Left forelimb (tissue), 1 donor: ENCODE measurements around the gene CENPO.

ENCODE experiments used
- DNase-seq: peaks from one replicate; pipeline ENCODE4 v3.0.0-alpha.2; 2018; ENCODE audit warnings: low spot score

CENPO gene, protein sequence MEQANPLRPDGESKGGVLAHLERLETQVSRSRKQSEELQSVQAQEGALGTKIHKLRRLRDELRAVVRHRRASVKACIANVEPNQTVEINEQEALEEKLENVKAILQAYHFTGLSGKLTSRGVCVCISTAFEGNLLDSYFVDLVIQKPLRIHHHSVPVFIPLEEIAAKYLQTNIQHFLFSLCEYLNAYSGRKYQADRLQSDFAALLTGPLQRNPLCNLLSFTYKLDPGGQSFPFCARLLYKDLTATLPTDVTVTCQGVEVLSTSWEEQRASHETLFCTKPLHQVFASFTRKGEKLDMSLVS

DNA sequence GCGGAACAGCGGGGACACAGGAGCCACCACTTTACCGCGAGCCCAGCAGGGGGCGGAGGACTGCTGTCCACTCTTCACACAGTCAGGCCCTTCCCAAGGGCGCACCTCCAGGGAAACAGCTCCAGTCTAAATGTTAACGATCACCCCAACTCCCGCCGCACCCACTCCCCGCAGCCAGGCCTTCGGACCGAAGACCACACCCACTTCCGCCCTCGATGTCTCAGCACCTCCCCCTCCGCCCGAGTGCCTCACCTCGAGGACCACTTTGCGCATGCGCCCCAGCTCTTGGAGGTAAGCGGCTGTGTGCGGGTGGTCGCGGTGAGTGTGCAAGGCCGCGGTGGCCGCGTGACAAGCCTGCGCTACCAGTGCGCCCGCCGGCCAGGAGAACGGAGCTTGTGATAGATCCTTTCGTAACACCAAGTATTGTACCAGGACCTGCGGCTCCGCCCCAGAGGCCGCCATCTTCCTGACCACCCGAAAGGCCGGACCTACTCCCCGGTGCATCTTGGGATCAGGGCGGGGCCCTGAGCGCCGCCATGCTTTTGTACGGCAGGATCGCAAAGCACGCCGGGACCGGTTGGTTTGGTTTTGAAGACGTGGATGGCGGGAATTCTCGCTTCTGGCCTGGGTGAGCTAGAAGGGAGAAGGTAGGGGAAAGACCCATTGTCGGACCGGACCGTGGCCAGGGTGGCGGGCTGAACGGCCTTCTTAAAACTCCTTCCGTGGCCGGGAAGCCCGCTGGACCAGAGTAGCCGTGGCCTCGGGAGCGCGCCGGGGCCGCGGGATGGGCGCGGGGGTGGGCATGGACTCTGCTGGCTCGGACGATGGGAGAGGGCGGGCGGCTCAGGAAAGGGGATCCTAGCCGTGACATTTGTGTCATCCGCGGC, at the start of gene CENPO, which contains the start of gene PTRHD1:
TSS of gene CENPO (plus strand) at position 552 of the 887 bp plus-strand sequence. CDS start 495 bp downstream, outside the sequence.
TSS of gene PTRHD1 (minus strand) at position 518 of the 887 bp plus-strand sequence. CDS start at position 504, 14 bp downstream.
- DNase-seq, result peak; percentile 98

DNA sequence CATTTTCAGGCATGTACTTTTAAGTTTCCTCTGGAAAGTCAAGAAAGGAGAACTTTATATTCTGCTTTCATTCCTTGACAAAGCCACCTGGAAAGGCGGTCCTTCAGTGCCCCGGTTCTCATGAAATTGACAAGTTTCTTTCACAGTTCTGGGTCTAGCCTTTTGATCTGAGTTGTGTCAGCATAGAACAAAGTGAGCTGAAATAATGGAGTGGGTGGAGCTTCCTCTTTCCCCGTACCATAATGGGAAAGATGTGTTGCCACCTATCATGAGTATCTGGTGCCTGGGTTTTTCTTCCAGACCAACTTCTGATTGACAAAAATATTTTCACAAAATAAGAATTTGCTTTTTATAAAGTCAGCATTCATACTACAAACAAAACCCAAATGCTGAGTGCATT, 49.3 kb upstream of the CENPO start:
- no peak for DNase-seq

DNA sequence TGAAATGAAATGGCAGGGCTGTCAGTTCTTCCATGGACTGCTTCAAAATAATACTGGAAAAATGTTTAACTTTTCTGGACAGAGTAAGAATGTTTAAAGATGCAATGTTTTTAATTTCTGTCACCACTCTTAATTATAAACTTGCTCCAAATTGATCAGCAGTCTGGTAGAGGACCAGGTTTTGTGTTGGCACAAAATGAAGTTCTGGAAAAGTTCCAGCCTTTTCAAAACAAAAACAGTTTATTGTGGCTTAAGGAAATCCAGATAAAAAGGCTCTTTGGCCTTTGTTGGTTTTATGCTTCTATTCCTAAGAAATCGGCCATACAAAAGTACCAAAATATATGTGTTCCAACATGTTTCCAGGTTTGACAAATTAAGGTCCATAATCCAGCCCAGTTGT, 48.9 kb upstream of the CENPO start:
- no peak for DNase-seq

DNA sequence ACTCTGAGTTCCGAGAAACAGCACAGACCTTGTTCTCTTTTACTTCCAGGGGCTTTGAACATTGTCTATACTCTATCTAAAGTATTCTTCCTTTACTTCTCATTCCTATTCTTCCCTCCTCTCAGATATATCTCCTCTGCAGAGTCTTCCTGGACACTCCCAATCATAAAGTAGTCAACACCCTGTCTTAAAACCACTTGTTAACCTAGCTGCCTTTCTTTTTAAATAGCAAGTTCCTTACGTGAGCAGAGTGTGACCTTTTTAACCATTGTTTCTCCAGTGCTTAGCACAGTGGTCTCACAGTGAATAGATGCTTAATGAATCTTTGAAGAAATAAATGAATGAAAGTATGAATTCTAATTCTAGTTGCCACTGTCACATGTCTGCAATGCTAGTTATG, 47.4 kb upstream of the CENPO start:
- DNase-seq, result no peak

DNA sequence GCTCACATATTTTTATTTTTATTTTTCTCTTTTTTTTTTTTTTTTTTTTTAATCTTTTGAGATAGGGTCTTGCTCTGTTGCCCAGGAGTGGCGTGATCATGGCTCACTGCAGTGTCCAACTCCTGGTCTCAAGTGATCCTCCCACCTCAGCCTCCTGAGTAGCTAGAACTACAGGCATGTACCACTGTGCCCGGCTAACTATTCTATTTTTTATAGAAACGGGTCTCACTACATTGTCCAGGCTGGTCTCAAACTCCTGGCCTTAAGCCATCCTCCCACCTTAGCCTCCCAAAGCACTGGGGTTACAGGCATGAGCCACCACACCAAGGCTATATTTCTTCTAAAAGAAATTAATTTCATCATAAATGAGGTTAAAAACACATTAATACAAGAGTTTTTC, 45.9 kb upstream of the CENPO start:
- DNase-seq, result no peak

DNA sequence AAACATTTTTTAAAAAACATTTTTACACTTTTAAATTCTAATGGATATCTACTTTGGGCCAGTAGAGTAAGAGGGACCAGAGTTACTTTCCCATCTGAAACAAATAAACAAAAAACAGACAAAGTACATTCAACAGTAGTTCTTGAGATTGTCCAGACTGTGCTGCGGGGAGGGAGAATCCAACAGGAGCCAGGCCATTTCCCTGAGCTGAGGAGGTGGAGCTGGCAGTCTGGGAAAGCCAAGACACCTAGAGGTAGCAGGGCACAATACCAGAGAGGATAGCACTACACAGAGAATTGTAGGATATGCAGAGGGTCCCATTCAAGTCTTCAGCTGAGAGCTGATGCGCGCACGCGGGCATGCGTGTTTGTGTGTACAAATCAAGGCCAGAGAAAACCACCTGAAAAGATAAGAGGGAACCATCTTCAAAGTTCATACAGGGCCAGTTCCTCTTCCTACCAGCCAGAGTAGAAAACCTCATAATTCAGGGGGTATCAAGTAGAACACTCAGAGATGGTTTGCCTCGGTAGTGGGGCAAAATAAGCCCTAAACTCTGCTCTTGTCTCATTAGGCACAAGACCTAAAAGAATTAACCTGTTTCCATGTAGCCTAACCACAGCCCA, 44.0 kb upstream of the CENPO start:
- DNase-seq, result no peak

DNA sequence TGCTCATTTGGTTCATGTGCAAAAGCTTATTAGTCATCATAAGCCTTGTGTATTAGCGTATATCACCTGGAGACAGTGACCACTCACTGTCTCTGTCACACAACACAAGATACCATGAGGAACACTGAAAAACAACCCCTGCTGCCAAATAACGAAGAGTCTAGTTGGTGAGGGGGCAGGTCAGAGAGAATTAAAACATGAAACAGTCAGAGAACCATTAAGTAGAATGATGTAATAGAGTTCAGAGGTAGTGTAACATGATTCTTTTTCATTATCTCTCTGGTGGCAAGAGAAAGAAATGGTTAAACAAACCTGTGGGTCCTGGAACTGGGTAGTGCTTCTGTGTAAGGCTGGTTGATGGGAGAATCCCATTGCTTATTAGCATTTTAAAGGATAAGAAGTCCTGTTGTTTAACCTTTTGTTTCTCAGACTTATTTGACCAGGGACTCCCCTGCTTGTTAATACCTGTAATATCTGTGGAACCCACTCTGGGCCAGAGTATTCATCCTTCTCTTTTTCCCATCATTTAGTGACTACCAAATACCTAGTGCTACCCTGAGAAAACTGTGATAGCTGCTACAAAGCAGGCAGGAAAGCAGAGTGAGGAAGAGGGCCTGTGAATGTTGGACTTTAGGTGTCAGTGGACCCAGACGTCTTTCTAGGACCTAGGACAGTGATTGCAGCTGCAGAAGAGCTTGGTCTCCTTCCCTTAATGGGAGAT, 38.1 kb upstream of the CENPO start:
- no peak for DNase-seq

DNA sequence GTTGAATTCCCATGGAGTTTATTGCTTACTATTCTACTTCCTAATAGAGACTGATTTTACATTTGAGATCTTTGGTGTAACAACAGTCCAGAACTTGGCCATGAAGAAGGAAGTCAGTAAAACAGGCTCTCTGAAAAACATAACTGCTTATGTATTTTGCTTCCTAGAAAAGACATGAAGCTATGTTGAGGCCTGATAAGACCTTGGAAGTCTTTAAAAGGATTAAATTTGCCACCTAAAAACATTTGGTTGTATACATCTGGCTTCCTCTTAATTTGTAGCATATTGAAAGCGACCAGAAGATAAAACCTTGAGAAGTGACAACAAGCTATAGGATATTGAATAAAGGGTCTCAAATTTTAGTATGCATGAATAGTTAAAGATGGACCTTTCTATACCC, 36.4 kb upstream of the CENPO start:
- no peak for DNase-seq

DNA sequence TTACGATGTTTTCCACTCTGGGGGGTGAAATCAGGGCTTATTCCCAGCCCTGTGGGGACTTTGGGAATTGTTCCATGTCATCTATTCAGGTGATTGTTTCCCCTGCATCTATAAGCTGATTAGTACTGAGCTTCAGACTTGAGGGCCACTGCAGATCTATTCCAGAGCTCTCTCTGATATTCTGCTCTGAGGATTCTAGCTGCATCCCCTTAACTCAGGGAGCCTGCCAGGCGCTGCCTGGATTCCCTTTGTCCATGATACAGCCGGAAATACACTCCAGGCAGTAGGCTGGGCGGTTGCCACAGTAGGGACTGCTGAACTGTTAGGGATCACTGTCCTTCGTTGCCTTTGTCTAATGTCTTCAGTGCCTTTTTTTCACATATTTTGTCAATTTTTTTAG, 31.4 kb upstream of the CENPO start:
- DNase-seq, result no peak

DNA sequence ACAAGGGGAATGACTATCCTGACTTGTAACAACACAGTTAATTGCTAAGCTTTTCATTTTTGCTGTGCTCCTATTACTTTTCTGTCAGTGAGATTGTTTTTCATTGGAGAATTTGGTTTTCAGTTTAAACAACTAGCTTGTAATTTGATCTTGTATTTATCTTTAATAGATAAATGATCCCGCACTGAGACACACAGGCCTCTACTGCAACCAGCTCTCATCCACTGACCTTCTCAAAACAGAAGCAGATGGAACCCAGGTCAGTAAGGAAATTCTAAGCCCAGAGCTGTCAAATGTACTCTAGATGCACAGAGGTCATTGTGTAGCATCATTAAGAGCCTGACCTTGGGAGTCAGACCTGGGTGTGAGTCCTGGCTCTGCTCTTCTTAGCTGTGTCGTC, 30.7 kb upstream of the CENPO start:
- no peak for DNase-seq

DNA sequence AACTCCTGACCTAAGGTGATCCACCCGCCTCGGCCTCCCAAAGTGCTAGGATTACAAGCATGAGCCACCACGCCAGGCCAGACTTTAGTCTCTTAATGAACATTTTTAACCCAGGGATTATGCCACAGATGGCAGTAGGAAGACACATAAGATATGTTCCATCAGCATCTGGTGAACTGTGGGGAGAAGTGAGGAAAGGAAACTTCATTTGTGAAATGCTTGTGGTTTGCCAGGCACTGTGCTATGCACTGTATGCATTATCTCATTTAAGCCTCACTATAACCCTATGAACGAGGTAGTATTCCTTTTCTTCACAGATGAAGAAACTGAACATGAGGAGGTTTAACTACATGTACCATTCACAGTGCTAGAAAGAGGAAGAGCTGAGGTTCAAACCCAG, 29.4 kb upstream of the CENPO start:
- no peak for DNase-seq

DNA sequence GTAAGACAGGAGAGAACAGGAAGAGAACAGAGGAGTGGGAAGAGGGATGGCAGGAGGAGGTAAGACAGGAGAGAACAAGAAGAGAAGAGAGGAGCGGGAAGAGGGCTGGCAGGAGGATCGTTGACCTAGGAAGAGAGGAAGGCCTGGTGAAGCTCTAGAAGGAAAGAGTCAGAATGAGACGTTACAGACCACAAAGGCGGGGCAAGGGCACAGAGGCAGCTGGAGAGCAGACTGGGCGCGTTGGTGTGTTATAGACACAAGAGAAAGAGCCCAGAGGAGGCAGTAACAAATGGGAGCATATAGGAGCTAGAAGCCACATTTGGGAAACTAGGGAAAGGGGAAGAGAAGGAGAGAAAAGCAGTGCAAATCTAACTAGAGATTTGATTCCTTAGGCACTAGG, 26.6 kb upstream of the CENPO start:
- DNase-seq, result no peak

DNA sequence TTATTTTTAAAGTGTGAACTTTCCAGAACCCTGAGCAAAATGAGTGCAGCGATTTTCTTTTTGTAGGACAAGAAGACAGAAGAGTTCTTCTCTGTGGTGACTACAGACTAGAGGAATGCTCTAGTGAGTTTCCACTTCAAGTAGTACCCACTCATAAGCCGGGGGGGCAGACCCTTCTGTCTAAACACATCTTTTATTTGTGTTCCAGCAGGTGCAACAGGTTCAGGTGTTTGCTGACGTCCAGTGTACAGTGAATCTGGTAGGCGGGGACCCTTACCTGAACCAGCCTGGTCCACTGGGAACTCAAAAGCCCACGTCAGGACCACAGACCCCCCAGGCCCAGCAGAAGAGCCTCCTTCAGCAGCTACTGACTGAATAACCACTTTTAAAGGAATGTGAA, 25.2 kb upstream of the CENPO start:
- no peak for DNase-seq

DNA sequence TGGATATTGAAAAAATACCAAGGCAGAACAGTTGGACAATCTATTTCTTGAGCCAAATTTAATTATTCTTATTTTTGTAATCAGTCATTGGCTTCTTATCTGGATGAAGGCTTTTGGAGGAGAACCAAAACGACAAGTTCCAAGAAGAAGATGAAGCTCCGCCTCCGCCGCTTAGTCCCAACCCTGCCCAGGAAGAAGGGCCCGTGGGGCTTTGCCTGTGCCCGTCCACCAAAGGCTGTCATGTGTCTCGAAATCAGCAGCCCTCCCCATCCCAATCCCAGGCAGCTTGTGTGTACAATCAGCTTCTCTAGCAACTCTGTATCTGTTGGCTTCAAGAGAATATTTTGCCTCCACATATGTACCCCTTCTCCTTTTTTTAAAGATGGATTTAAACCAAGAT, 24.6 kb upstream of the CENPO start:
- DNase-seq, result no peak

DNA sequence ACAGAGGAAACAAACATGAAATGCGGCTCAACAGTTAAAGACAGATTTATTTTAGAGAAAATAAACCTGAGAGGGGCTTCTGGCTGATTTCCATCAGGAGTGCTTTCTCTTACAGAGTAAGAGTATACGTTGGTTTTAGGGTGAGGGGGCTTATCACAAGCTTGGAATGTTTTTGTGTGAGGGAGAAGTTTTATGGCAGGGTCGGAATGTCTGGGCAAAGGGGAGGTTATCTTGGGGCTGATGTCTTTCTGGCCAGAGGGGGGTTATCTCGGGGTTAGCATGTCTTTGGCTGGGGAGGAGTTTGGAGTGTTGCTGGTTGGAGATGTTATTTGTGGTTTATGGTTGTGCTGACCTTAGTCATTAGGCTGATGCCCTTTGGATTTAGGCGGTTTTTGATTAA, 22.2 kb upstream of the CENPO start:
- DNase-seq, result no peak

DNA sequence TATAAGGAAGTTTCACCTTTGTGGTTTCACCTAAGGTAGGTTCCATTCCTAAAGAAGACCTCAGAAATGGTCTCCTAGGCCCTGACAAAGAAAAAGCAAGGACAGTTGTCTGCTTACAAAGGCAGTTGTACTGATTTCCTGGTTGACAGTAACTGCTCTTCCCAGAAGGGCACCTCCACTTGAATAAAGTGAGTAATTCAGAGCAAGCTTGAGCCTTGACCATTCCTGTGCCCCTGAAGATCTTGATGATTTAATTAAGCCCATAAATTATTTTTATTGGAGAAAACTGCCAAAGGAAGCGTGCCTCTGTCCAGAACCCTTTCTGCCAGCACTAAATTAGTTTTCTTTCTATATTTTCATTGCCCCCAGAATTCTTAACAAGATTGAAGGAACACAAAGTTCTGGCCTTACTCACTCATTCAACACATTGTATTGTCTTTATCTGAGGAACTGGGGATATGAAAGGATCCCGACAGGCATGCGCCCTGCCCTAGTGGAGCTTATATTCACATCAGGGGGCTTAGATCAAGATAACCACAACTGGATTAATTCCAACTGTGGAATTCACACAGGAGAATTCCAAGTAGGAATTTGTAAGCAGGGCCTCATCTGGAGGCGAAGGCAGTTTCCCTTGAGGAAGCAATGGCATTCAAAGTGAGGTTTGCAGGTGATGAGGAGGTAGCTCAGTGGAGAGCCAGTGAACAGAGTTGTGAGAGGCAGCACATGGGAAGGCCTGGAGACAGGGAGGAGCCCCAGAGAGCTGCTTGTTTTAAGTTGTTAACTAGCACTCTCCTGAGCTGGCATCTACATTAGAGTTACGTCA, 21.2 kb upstream of the CENPO start:
- no peak for DNase-seq

DNA sequence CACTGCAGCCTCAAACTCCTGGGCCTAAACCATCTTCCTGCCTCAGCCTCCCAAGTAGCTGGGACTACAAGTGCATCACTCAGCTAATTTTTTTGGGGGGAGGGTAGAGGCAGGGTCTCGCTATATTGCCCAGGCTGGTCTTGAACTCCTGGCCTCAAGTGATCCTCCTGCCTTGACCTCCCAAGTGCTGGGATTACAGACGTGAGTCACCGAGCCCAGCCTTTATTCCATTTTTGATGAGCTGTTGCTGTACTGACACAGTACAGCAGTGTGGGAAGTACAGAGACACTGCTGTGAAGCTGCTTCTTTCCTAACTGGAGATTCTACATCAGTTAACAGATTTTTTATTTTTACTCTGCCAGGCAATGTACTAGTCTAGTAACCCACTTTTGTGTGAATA, 18.9 kb upstream of the CENPO start:
- DNase-seq, result no peak

DNA sequence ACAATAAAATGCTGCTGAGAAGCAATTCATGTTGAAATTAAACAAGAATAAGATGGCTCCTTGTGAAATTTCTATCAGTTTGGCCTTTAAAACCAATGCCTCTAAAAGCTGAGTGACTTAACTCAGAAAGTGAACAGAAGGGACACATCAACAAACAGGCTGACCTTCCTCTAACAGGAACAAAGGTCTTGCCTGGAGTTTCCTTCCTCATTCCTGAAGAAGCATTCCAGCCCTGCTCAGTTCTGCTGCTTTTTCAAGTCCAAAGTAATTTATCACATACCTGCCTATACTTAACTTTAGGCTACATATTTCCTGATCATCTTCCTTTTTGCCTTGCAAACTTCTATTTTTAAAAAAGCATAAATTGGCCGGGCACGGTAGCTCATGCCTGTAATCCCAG, 14.1 kb upstream of the CENPO start:
- DNase-seq, result no peak

DNA sequence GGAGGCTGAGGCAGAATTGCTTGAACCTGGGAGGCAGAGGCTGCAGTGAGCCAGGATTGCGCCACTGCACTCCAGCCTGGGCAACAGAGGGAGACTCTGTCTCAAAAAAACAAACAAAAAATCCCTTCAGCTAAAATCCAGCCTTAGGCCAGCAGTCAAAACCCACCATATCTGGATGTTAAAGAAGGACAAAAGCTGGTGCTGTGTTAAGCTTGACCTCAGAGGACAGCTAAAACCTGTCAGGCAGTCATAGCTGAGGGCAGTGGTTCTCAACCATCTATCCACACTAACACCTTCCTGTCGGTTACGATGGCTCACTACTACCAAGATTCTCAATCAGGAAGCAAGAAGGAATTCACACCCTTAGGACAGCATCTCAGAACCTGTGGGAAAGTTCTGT, 9.6 kb upstream of the CENPO start:
- DNase-seq, result no peak

DNA sequence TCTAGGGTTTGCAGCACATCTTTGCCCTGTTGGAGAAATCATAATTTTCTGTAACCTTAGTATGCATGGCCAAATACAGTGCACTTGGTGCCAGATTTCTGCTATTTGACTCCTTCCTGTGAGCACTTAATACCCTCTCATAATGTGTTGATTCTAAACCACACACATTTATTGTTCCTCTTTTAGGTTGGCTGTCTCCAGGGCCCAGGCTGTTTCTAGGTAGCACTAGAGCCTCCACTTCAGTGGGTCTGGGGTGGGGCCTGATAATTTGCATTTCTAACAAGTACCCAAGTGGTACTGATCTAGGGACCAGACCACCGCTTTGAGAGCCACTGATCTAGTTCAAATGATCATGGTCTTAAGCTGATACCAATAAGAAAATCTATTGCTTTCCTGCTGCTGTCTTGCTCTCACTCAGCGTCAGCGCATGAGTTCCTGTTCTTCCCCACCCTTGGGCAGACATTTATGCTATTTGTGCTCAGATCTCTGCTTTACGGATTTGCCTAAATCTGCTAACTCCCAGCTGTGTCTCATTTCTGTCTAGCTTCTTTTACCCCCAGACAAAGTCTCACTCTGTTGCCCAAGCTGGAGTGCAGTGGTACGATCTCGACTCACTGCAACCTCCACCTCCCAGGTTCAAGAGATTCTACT, 7.4 kb upstream of the CENPO start:
- no peak for DNase-seq

DNA sequence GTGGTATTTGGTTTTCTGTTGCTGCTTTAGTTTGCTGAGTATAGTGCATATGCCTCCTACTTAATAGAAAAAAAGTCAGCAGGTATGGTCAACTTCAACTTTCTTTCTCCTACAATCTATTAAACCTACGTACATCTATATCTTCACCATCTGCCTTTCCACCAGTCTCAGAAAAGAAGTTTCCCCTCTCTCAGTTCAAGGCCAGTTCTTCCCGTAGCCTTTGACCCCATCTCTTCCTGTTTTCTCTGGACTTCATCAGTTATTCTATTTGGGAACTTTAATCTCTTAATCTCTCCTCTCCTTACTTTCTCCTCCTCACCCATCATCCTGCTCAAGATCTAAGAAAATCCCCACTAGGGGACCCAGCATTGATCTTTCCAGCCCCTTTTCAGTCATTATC, 5.7 kb upstream of the CENPO start:
- no peak for DNase-seq
